Uterus (tissue), 2 donors: ENCODE measurements around the gene ARL14.

ENCODE experiments used
- CTCF ChIP-seq, 4 experiments: fragments of 200-600 bp in 2 of 4; fragments of 450-650 bp in 2 of 4; sonication (generic) in 2 of 4; IDR thresholded peaks; one replicate each; pipeline ENCODE4 v1.5.1; 2016 to 2019; ENCODE audit warnings: antibody characterized with exemption in 4 of 4, mild to moderate bottlenecking in 2 of 4, moderate library complexity in 1 of 4
- POLR2A ChIP-seq, 2 donors: fragments of 450-650 bp; IDR thresholded peaks; one replicate each; pipeline ENCODE4 v1.6.1; 2016; ENCODE audit warnings: antibody characterized with exemption in 2 of 2, mild to moderate bottlenecking in 1 of 2, moderate library complexity in 1 of 2

- no peak for TF ChIP-seq CTCF (IDR thresholded peaks at IDR 0.05)
- TF ChIP-seq POLR2A (IDR thresholded peaks at IDR 0.05) = no peak
Measured at GRCh38 chr3:160673188-160673587, 3.8 kb upstream of the ARL14 start.
